K562 (cell line): ENCODE results near the gene LRRC74B. TPM values are rescaled to one million over a fixed set of nuclear protein-coding genes. Genes with fewer than 3 reads are reported as not detected.
A peak's percentile ranks its signal among the peaks of the same experiment; 100 is the strongest.

Source experiments
- ARHGAP35 ChIP-seq: fragments of 450-650 bp; IDR thresholded peaks from 2 replicates; pipeline ENCODE4 v1.6.1; 2018; ENCODE audit not compliant: partially characterized antibody
- BHLHE40 ChIP-seq: IDR thresholded peaks from 2 replicates; pipeline ENCODE4 v1.6.1; 2011; ENCODE audit warnings: low read length, improper control_type of control experiment
- HDAC2 ChIP-seq: fragments of 450-650 bp; IDR thresholded peaks from 2 replicates; pipeline ENCODE4 v1.6.1; 2016; ENCODE audit warnings: mild to moderate bottlenecking
- MYC ChIP-seq, 2 experiments: fragments of 250-450 bp in 1 of 2; sonication (Bioruptor Pico) in 1 of 2; IDR thresholded peaks; 2 replicates each; pipeline versions ENCODE4 v1.5.1 to v1.6.1; 2012 to 2021; ENCODE audit warnings: low read depth in 2 of 2, borderline replicate concordance in 1 of 2, improper control_type of control experiment in 1 of 2, low read length in 1 of 2, mild to moderate bottlenecking in 1 of 2, moderate library complexity in 1 of 2
- NFE2L1 ChIP-seq: fragments of 450-650 bp; IDR thresholded peaks from 2 replicates; pipeline ENCODE4 v1.6.1; 2016; ENCODE audit warnings: missing genetic modification characterization, low read depth, mild to moderate bottlenecking, missing compliant biosample characterization, moderate library complexity, borderline replicate concordance
- PTRF ChIP-seq: fragments of 450-650 bp; IDR thresholded peaks from 2 replicates; pipeline ENCODE4 v1.6.1; 2016; ENCODE audit warnings: mild to moderate bottlenecking, missing genetic modification characterization, missing compliant biosample characterization
- polyA plus RNA-seq, 8 experiments: library from polyadenylated mRNA; depleted of rRNA in 4 of 8; stranded (reverse) in 5 of 8; unstranded in 3 of 8; fragments of >200 nt; fragmentation: Nextera tagmentation in 2 of 8; fragmentation: Illumina TruSeq in 1 of 8; extraction: Ambion mirVana in 2 of 8; extraction: Trizol in 1 of 8; gene quantifications; 2 replicates each; pipeline versions ENCODE4 v1.2.1 to v1.2.3, GENCODE V29; 2011 to 2014; ENCODE audit warnings: inconsistent platforms in 1 of 8, missing spikeins in 1 of 8
- total RNA-seq, 7 experiments: library from RNA; depleted of rRNA in 6 of 7; stranded (reverse); fragments of >200 nt in 6 of 7; fragmentation: Illumina TruSeq in 2 of 7; extraction: Trizol in 2 of 7; gene quantifications; 2 replicates each; pipeline versions ENCODE4 v1.2.1 to v1.2.3, GENCODE V29; 2011 to 2021; ENCODE audit warnings: low replicate concordance in 1 of 7
- TF ChIP-seq, protein P1 (sequence below): sonication (generic); formaldehyde crosslinking; IDR thresholded peaks from 2 replicates; pipeline ENCODE4 v1.8.1; 2023; ENCODE audit warnings: mild to moderate bottlenecking, missing genetic modification reagents, moderate library complexity
- TF ChIP-seq, protein P2 (sequence below), 3 experiments: fragments of 200-800 bp in 1 of 3; fragments of 250-450 bp in 1 of 3; fragments of 450-650 bp in 1 of 3; sonication (Bioruptor Pico) in 1 of 3; sonication (Bioruptor generic) in 1 of 3; formaldehyde crosslinking in 1 of 3; IDR thresholded peaks; 2 replicates each; pipeline versions ENCODE4 v1.6.1 to v1.8.0; 2016 to 2022; ENCODE audit warnings: mild to moderate bottlenecking in 2 of 3, missing genetic modification characterization in 2 of 3, missing compliant biosample characterization in 1 of 3, moderate library complexity in 1 of 3
- TF ChIP-seq, protein P3 (sequence below): fragments of 450-650 bp; IDR thresholded peaks from 2 replicates; pipeline ENCODE4 v1.6.1; 2016; ENCODE audit warnings: mild to moderate bottlenecking, moderate library complexity

The LRRC74B gene
- total and polyA plus RNA-seq, 9 of the 15 experiments (the other 6 are each of a cell fraction or from before 2014, with no cell fraction given), result not detected

DNA sequence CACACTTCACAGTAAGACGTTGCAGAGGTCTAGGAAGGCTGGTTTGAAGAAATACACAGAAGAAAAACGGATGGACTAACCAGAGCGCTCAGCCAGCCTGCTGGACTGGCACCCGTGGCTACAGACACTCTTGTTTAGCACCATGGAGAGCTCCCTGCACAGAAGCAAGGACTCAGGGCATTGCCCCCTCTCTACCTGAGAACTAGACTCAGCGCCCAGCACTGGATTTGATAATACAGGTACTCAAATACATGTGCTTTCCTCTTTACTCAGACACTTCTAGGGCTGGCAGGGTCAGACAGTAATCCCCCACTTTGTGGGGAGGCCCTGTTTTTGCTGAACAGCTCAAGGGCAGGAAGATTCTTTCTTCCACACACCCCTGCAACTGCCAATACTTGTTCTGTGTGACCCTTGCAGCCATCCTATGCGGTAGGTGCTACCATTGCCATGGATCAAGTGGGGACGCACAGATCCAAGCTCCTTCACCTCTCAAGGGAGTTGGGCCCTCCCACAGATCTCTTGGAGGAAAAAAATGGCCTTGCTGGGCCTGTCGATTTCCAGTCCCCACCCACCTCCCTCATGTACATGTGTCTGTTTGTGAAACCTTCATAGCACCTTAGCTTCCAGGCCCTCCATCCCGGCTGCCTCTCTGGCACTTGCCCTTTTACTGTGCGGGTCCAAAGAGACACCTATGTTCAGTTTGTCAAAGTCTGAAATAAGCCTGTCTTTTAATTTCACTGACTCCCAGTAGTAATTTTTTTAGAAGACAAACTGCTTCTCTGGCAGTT lies 35.9 kb upstream of the LRRC74B start (continued):
- TF ChIP-seq, protein P1, sequence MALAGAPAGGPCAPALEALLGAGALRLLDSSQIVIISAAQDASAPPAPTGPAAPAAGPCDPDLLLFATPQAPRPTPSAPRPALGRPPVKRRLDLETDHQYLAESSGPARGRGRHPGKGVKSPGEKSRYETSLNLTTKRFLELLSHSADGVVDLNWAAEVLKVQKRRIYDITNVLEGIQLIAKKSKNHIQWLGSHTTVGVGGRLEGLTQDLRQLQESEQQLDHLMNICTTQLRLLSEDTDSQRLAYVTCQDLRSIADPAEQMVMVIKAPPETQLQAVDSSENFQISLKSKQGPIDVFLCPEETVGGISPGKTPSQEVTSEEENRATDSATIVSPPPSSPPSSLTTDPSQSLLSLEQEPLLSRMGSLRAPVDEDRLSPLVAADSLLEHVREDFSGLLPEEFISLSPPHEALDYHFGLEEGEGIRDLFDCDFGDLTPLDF (CRISPR knock-in tag), result peak; percentile 87
- TF ChIP-seq MYC (IDR thresholded peaks at IDR 0.05; ENCODE audit: low read depth, low read length) (peak; percentile 47; the same call in 1 of the 2 replicates), MYC (CRISPR knock-in tag; IDR thresholded peaks at IDR 0.05; ENCODE audit: borderline replicate concordance, low read depth) (0 out of 2 replicates have a peak, but pooled peaks have one; percentile 42), NFE2L1 (tag) (no peak), PTRF (tag) (no peak), BHLHE40 (no peak; the same call in 1 of the 2 replicates), HDAC2 (no peak), ARHGAP35 (no peak)
- TF ChIP-seq, protein P2, sequence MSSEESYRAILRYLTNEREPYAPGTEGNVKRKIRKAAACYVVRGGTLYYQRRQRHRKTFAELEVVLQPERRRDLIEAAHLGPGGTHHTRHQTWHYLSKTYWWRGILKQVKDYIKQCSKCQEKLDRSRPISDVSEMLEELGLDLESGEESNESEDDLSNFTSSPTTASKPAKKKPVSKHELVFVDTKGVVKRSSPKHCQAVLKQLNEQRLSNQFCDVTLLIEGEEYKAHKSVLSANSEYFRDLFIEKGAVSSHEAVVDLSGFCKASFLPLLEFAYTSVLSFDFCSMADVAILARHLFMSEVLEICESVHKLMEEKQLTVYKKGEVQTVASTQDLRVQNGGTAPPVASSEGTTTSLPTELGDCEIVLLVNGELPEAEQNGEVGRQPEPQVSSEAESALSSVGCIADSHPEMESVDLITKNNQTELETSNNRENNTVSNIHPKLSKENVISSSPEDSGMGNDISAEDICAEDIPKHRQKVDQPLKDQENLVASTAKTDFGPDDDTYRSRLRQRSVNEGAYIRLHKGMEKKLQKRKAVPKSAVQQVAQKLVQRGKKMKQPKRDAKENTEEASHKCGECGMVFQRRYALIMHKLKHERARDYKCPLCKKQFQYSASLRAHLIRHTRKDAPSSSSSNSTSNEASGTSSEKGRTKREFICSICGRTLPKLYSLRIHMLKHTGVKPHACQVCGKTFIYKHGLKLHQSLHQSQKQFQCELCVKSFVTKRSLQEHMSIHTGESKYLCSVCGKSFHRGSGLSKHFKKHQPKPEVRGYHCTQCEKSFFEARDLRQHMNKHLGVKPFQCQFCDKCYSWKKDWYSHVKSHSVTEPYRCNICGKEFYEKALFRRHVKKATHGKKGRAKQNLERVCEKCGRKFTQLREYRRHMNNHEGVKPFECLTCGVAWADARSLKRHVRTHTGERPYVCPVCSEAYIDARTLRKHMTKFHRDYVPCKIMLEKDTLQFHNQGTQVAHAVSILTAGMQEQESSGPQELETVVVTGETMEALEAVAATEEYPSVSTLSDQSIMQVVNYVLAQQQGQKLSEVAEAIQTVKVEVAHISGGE (CRISPR knock-in tag; IDR thresholded peaks at IDR 0.05), result 0 out of 6 replicates have a peak, but pooled peaks of 1 of the 3 experiments have one; percentile 54
- TF ChIP-seq, protein P3, sequence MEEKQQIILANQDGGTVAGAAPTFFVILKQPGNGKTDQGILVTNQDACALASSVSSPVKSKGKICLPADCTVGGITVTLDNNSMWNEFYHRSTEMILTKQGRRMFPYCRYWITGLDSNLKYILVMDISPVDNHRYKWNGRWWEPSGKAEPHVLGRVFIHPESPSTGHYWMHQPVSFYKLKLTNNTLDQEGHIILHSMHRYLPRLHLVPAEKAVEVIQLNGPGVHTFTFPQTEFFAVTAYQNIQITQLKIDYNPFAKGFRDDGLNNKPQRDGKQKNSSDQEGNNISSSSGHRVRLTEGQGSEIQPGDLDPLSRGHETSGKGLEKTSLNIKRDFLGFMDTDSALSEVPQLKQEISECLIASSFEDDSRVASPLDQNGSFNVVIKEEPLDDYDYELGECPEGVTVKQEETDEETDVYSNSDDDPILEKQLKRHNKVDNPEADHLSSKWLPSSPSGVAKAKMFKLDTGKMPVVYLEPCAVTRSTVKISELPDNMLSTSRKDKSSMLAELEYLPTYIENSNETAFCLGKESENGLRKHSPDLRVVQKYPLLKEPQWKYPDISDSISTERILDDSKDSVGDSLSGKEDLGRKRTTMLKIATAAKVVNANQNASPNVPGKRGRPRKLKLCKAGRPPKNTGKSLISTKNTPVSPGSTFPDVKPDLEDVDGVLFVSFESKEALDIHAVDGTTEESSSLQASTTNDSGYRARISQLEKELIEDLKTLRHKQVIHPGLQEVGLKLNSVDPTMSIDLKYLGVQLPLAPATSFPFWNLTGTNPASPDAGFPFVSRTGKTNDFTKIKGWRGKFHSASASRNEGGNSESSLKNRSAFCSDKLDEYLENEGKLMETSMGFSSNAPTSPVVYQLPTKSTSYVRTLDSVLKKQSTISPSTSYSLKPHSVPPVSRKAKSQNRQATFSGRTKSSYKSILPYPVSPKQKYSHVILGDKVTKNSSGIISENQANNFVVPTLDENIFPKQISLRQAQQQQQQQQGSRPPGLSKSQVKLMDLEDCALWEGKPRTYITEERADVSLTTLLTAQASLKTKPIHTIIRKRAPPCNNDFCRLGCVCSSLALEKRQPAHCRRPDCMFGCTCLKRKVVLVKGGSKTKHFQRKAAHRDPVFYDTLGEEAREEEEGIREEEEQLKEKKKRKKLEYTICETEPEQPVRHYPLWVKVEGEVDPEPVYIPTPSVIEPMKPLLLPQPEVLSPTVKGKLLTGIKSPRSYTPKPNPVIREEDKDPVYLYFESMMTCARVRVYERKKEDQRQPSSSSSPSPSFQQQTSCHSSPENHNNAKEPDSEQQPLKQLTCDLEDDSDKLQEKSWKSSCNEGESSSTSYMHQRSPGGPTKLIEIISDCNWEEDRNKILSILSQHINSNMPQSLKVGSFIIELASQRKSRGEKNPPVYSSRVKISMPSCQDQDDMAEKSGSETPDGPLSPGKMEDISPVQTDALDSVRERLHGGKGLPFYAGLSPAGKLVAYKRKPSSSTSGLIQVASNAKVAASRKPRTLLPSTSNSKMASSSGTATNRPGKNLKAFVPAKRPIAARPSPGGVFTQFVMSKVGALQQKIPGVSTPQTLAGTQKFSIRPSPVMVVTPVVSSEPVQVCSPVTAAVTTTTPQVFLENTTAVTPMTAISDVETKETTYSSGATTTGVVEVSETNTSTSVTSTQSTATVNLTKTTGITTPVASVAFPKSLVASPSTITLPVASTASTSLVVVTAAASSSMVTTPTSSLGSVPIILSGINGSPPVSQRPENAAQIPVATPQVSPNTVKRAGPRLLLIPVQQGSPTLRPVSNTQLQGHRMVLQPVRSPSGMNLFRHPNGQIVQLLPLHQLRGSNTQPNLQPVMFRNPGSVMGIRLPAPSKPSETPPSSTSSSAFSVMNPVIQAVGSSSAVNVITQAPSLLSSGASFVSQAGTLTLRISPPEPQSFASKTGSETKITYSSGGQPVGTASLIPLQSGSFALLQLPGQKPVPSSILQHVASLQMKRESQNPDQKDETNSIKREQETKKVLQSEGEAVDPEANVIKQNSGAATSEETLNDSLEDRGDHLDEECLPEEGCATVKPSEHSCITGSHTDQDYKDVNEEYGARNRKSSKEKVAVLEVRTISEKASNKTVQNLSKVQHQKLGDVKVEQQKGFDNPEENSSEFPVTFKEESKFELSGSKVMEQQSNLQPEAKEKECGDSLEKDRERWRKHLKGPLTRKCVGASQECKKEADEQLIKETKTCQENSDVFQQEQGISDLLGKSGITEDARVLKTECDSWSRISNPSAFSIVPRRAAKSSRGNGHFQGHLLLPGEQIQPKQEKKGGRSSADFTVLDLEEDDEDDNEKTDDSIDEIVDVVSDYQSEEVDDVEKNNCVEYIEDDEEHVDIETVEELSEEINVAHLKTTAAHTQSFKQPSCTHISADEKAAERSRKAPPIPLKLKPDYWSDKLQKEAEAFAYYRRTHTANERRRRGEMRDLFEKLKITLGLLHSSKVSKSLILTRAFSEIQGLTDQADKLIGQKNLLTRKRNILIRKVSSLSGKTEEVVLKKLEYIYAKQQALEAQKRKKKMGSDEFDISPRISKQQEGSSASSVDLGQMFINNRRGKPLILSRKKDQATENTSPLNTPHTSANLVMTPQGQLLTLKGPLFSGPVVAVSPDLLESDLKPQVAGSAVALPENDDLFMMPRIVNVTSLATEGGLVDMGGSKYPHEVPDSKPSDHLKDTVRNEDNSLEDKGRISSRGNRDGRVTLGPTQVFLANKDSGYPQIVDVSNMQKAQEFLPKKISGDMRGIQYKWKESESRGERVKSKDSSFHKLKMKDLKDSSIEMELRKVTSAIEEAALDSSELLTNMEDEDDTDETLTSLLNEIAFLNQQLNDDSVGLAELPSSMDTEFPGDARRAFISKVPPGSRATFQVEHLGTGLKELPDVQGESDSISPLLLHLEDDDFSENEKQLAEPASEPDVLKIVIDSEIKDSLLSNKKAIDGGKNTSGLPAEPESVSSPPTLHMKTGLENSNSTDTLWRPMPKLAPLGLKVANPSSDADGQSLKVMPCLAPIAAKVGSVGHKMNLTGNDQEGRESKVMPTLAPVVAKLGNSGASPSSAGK, result no peak
